ENCODE measurements around the gene SPOCD1.

The SPOCD1 gene

DNA sequence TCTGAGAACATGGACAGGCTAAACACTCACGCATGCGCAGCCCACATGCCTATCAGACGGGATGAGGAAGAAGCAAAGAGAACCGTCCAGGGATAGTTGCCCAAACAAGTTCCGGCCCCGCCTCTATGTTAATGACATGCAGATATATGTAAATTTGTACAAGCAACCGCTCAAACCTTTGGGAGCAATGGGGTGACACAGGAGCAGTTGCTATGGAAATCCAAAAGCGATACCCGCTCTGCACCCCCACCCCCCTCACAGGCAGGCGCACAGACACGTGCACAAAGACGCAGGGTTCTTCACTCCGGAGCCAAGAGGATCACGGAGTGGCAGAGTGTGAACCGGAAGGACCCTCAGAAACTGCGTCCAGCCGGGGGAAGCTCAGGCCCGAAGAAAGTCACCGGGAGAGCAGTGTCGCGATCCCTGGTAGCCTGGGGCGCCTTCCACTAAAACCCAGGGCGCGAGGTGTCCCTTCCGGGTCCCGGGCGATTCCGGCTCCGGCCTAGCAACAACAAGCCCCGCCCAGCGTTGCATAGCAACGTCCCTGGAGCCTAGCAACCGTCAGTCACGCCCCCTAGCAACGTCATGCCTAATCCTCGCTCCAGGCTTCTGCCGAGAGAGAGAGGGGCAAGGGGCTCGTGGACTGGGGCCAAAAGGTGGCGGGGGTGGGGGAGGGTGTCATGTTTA is 27.5 kb downstream of the SPOCD1 start:
- peak; percentile 82 to 90 (median 88) for DNase-seq (ENCODE audit: low read depth in 4 of 4, low spot score in 1 of 4)

DNA sequence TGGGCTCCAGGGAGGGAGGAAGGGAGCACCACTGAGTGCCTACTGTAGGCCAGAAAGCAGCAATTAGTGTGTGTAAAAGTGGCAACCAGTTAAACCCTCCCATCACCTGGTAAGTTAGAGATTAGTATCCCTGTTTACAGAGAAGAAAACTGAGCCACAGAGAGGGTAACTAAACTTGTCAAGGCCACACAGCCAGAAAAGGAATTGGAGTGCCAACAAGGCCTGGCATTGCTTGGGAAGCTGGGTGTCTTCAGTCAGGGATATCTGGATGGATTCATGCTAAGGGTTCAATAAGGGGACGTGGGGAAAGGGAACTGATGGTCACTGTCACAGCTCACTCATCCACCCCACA is 28.1 kb downstream of the SPOCD1 start:
- no peak for DNase-seq (ENCODE audit: low read depth in 4 of 4, low spot score in 1 of 4)

DNA sequence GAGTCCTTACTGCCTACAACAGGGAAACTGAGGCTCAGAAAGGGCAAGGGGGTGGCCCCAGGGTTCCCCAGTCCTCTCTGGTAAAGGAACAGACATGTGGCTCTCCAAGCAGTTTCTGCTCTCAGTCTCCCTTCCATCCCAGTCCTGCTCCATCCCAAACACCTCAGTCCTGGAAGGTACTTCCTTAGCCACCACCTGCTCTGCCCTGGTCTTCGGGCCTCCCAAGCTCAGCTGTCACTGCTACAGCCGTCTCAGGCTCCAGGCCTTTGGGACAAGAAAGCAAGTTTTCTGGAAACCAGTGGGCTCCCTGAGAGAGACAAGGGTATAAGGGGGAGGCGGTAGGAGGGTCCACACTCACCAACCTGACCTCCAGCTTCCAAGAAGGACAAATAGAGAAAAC is 28.6 kb downstream of the SPOCD1 start:
- no peak for DNase-seq (ENCODE audit: low read depth in 4 of 4, low spot score in 1 of 4)

DNA sequence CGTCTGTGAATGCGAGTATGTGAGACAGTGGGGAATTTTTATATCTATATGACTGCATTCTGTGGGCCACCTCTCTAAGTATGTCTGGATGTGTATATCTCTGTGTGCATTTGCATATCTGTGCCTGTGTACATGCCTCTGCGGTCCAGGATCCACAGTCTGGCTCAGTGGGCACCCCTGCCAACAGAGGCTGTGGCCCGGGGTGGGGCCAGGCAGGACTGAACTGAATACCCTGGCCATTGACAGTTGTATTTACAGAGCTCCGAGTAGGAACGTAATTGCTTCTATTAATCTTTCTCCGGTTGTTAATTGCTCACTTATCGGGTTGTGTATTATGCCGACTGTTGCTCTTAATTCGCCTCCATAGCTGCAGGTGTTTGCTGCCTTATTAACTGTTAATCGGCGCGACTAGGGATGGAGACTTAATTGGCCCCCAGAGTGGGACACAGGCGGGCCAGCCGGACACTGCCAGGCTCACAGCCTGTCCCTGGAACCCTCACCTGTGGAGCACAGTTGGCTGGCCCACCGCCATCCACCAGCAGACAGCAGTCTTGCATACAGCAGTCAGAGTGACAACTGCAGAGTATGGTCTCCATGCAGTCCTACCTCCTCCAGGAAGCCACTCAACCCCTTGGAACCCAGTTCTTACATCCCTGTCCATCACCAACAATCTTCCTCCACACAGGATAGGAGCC is 29.3 kb downstream of the SPOCD1 start:
- no peak for DNase-seq (ENCODE audit: low read depth in 4 of 4, low spot score in 1 of 4)

DNA sequence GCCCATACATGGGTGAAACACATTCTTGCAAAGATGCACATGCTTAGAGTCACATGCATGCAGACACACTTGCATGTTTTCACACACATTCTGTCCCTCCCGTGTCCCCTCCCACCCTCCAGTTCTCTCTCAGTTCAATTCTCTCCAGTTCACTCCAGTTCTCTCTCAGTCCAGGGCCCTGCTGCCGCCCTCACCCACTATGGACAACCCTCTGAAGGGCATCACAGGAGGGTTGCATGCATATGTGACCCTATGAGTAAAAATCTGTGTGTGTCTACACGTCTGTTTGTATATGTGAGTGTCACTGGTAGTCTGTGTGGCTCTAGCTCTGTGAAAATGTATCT is 29.9 kb downstream of the SPOCD1 start:
- DNase-seq (ENCODE audit: low read depth in 4 of 4, low spot score in 1 of 4), result no peak

DNA sequence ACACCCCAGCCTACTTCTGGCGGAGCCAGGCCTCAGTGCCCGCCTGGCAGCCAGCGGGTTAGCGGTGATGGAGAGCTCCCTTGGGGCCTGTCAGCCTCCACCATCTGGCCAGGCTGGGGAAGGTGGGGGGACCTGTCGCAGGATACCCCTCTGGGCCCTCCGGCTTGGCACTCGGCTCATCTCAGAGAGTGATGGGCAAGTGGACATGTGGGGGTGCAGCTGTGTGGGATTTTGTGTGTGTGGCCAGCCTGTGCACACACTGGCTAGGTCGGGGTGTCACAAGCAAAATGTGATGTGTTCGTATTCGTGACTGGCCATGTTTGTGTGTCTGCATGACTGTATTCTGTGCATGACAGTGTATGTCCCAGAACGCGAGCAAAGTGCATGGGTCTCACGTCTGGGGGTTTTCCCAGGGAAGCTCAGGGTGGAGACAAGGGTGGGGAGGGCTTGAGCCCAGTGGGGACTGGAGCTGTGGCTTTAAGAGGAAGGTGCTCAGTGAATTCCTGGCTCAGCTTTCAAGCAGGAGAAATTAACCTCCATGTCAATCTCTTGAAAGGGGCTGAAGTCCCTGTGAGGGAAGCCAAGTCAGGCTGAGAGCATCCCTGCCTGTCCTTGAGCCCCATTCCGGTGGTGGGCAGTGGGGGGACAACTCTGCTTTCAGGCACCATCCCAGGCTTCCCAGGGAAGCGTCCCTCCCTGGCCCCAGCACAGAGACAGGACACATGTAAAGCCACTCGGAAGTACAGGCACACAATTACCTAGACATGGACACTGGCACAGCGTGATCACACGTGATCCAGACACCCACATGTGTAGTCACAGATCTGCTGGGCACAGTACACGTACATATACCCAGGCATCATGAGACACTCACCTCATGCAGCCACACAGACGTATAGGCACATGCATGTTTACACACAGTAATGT is 30.5 kb downstream of the SPOCD1 start:
- DNase-seq (ENCODE audit: low read depth in 4 of 4, low spot score in 1 of 4), result no peak

DNA sequence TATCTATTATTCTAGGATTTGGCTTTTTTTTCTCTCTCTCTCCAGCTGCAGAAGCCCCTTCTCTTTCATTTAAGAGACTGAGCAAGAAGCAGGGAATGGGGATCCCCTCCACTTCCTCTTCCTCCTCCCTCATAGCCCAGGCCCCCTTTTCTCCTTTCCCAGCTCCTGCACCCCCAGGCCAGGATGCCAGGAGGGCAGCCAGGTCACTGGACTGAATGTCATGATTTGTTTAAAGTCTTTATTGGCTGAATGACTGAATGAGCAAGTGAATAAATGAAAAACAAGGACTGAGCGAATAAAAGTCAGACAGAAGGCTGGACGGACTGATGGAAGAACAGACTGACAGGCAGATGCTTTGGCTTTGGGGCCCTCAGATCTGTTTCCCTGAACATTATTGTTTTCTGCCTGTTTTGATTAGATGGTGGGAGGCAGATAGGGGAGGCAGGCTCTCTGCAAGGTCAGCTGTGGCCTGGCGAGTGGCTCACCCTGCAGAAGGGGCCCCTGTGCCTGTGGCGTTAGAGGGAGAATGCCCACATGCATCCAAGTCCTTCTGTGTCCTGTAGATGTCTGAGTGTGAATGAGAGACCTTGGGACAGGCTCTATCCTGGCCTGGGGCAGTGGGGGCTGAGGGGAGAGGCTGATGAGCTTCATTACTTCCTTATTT is 31.3 kb downstream of the SPOCD1 start:
- no peak for DNase-seq (ENCODE audit: low read depth in 4 of 4, low spot score in 1 of 4)

DNA sequence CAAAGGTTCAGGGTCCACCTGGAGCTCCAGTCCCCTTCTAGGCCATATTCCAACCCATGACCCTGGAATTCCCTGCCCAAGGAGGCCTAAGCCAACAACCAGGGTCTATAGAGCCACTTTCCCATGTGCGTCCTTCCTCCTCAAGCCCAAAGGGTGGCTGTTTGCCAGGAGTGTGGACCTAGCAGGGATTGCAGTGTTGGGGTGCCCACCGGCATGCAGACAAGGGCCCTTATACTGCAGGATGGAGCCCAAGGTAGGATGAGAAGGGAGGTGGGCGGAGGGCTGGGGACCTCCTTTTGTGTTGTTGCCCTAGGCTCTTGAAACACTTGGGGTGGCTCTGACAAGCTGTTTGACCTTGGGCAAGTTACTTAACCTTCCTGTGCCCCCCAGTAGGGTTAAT is 32.0 kb downstream of the SPOCD1 start:
- DNase-seq (ENCODE audit: low read depth in 4 of 4, low spot score in 1 of 4), result no peak

DNA sequence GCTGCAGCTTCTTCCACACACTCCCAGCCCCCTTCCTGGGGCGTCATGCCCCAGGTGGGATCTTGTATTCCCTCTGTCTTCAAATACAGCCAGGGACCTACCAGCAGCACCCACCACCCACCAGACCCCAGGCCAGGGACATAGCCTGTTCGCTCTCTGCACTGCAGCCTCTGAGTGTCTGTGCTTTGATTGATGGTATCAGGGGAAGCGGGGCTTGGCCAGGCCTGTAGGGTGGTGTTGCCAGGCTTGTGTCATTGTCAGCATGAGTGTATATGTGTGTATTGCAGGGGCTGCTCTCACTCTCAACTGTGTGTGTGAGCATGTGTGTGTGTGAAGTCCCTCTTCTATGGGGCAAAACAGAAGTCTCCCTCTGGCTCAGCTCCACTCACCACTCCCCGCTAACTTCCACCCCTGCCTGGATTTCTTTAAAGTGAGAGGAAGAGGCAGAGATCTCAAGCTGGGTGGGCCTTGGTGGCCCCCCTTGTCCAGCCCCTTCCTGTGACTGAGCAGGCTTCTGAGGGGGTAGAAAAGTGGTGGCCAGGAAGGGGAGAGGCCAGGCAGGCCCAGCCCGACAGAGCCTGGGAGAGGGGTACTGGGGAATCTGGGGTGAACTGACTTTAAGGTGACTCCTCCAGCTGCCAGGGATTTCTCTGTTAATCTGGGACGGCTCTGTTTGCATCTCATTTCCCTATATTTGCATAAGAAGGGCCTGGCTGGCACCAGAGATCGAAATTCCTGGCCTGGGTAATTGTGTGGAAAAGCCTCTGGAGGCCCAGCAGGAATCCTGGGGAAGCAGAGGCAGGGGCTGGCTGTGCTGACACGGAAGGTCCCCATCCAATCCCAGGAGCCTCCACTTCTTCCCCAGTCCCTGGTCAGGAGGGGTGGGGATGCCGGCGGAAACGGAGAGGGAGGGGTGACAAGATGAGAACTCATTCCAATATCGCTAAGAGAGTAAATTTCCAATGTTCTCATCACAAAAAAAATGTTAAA is 33.1 kb downstream of the SPOCD1 start:
- no peak for DNase-seq (ENCODE audit: low read depth in 4 of 4, low spot score in 1 of 4)

DNA sequence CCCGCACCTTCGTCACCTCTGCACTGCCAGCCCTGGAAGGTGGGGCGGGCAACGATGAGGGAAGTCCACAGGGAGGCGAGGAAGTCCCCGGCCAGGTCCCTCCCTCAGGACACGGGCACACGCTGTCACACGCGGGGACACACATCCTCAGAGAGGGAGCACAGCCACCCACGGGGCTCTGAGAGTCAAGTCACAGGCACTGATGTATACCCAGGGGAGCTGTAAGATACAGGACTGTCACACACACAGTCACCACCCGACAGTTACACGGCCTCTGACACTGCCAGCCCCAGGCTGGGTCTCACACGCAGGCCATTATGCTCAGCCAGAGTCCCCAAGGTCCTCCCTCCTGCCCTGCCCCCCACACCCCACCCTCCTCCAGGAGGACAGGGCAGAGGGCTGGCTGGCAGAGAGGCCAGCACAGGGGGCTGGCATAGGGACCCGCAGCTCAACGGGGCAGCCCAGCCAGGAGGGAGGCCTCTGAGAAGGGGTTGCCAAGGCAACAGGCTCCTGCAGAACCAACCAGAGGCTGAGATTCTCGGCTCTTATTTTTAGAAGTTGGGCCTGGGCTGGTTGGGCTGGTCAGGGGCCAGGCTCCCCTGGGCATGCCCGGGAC is 34.0 kb downstream of the SPOCD1 start:
- no peak for DNase-seq (ENCODE audit: low read depth in 4 of 4, low spot score in 1 of 4)

DNA sequence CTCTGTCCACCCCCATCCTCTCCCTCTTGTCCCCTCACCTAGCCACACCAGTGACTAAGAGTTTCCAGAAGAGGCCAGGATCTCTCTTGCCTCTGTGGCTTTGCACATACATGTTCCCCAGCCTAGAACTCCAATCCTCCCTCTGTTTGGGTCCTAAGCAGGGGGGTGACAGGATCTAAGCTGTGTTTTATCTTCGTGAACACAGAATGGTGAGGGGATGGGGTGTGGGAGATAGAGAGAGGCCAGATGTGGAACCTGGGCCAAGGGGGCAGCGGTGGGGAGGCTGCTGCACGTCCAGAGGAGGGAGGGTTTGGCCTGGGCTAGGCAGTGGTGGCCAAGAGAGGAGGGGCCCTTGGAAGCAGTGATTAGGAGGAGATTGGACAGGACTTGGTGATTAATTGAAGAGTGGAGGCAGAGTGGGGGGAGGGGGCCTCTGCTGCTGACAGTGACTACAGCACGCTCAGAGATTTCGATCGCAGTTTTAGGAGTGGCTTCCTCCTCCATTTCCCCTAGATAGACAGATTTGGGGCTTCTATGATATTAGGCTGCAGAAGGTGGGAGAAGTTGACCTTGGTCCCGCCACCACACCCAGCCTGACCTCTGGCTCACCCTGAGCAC is 34.6 kb downstream of the SPOCD1 start:
- no peak for DNase-seq (ENCODE audit: low read depth in 4 of 4, low spot score in 1 of 4)

DNA sequence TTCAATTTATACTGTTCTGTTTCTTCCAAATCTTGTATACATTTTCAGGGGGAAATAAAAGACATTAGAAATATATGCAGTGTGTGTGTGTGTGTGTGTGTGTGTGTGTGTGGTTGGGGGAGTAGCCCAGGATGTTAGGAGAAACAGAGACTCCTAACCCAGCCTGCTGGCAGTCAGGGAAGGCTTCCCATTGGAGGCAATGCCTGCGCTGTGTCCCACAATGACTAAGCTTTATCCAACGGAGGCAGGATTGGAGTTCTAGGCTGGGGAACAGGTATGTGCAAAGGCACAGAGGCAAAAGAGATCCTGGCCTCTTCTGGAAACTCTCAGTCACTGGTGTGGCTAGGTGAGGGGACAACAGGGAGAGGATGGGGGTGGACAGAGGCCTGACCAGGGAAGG is 35.2 kb downstream of the SPOCD1 start:
- DNase-seq (ENCODE audit: low read depth in 4 of 4, low spot score in 1 of 4), result no peak

DNA sequence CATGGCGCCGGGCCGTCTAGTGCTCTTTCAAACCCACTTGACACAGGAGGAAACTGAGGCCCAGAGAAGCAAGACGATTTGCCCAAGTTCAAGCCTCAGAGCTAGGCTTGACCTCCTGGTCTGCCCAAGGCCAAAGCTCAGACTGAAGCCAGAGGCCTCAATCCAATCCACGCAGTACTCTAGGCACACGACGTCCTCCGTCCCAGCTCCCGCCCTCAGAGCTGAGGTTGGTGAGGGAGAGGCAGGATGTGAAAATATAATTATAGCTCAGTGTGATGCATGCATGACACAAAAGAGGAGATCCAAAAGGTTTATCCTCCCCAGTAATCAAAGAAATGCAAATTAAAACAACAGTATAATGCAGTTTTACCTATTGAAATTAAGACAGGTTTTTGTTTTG is 36.1 kb downstream of the SPOCD1 start:
- DNase-seq (ENCODE audit: low read depth in 4 of 4, low spot score in 1 of 4), result no peak

DNA sequence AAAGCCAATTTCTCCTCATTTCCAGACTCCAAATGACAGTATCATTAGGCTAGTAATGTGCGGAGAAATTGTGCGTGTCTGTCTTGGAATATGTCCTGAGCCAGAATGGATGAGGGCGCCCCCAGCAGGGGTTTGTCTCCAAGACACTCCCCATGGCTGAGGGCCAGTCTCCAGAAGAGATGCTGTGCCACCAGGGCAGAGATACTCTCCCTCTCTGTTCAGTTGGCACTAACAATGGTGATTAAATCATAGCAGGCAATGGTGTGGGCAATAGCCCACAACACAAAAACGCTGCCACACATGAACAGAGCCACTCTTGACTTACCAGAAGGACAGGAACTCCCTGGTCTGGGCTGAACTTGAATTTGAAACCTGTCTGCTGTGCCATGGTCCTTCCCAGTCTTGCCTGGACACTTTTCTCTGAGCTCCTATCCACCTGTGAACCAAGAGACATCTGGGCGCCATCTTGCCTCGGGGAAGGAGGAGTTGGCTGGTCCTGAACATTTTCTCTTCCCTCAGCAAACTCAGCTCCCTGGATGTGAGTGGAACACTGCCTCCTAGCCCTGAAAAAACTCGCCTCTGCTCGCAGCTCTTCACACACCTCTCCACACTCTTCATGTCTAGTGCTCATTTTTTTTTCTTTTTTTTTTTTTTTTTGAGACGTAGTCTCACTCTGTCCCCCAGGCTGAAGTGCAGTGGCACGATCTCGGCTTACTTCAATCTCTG is 36.9 kb downstream of the SPOCD1 start:
- no peak for DNase-seq (ENCODE audit: low read depth in 4 of 4, low spot score in 1 of 4)

DNA sequence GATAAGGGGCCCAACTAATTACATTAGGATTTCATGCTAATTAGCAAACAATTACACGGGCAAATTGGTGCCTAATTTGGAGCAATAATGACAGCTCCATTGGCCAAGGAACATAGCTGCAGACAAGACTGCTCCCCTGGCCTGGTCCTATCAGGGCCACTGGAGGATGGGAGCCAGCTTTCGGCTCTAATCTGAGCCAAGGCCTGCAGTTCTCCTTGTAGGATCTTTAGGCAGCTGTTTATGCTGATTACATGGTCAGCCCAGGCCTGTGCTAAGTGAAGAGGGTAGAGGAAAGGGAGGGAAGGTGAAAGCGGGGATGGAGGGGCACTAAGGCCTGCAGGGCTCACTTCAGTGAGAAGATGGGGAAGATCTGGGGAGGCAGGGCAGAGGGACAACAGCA is 39.3 kb downstream of the SPOCD1 start:
- no peak for DNase-seq (ENCODE audit: low read depth in 4 of 4, low spot score in 1 of 4)

DNA sequence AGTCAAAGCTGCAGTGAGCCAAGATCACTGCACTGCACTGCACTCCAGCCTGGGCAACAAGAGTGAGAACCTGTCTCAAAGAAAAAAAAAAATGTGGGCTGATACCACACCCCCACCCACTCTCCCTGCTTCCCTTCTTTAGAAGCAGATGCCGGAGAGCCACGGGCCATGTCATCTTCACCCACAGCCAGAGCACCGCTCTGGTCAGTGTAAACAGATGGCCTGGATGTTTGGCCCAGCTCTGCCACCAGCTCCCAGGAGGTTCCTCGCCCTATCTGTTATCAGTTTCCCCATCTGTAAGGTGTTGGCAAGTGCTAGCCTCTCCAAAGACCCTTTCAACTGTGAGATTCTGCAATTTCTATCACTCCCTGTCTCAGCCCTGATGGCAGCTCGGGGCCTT is 39.8 kb downstream of the SPOCD1 start:
- no peak for DNase-seq (ENCODE audit: low read depth in 4 of 4, low spot score in 1 of 4)

DNA sequence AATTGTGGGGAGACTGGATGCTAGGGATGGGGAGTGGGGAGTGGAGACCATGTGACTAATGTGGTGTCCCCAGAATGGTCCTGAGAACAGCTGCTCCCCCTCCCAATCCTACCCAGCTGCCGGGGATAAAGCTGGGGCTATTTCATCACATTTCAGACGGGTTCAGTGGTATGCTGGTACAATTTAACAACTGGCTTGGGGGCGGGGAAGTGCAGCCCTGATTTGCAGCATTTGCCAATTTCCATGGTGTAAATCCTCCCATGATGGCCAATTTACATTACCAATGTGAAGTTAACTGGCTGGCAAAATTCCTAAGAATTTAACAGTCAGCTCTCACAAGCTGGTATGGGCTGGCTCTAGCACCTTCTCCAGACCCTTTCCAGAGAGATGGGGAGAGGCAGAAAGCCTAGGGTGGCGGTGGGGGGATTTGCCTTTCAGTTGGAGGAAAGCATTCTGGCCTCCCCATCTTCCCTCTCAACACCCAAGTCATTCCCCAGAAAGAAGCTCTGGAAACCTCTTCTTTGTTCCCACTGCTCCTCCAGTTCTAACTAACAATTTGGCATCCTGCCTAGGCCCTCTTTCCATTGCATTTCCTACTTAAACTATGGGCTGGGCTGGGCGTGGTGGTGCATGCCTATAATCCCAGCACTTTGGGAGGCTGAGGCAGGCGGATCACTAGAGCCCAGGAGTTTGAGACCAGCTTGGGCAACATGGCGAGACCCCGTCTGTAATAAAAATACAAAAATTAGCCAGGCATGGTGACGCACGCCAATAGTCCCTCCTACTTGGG is 40.4 kb downstream of the SPOCD1 start:
- no peak for DNase-seq (ENCODE audit: low read depth in 4 of 4, low spot score in 1 of 4)

DNA sequence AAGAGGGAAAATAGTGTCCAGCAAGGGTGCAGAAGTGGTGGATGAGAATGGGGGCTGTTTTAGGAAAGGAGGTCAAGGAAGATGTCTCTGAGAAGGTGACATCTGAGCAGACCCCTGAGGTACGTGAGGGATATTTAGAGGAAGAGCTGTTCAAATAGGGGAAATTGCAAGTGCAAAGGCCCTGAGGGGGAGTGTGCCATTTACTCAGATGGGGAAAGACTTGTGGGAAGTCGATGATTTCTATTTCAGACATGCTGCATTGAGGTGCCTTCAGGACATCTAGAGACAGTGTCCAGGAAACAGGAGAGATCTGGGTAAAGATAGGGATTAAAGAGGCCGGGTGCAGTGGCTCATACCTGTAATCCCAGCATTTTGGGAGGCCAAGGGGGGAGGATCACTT is 41.3 kb downstream of the SPOCD1 start:
- no peak for DNase-seq (ENCODE audit: low read depth in 4 of 4, low spot score in 1 of 4)
